Liver (tissue), 3 donors: ENCODE data around the gene BPIFA2.

ENCODE experiments used
- ATF3 ChIP-seq: IDR thresholded peaks from 2 replicates; pipeline ENCODE4 v1.6.1; 2016; ENCODE audit warnings: antibody characterized with exemption
- CTCF ChIP-seq: fragments of 150-350 bp; IDR thresholded peaks from 2 replicates; pipeline ENCODE4 v1.5.1; 2017; ENCODE audit warnings: improper control_type of control experiment, low read depth, low read length; ENCODE audit not compliant: missing input control
- EGR1 ChIP-seq, 2 donors: IDR thresholded peaks; 2 replicates each; pipeline ENCODE4 v1.6.1; 2016 to 2018; ENCODE audit warnings: antibody characterized with exemption in 2 of 2, low read depth in 2 of 2
- FOXA1 ChIP-seq: IDR thresholded peaks from 2 replicates; pipeline ENCODE4 v1.6.1; 2016; ENCODE audit warnings: antibody characterized with exemption
- HNF4G ChIP-seq: IDR thresholded peaks from 2 replicates; pipeline ENCODE4 v1.6.1; 2016; ENCODE audit warnings: antibody characterized with exemption
- JUND ChIP-seq, 2 donors: IDR thresholded peaks; 2 replicates each; pipeline ENCODE4 v1.6.1; 2016; ENCODE audit warnings: antibody characterized with exemption in 2 of 2
- MAX ChIP-seq: IDR thresholded peaks from 2 replicates; pipeline ENCODE4 v1.6.1; 2016; ENCODE audit warnings: antibody characterized with exemption
- RAD21 ChIP-seq, 2 donors: IDR thresholded peaks; 2 replicates each; pipeline ENCODE4 v1.6.1; 2016; ENCODE audit warnings: antibody characterized with exemption in 2 of 2, mild to moderate bottlenecking in 2 of 2
- REST ChIP-seq: IDR thresholded peaks from 2 replicates; pipeline ENCODE4 v1.6.1; 2016; ENCODE audit warnings: antibody characterized with exemption, mild to moderate bottlenecking
- SP1 ChIP-seq: IDR thresholded peaks from 2 replicates; pipeline ENCODE4 v1.6.1; 2018; ENCODE audit warnings: antibody characterized with exemption, mild to moderate bottlenecking
- TAF1 ChIP-seq: conservative IDR thresholded peaks from 2 replicates; pipeline ENCODE4 v1.6.1; 2016; ENCODE audit warnings: antibody characterized with exemption, mild to moderate bottlenecking
- YY1 ChIP-seq: IDR thresholded peaks from 2 replicates; pipeline ENCODE4 v1.6.1; 2016; ENCODE audit warnings: antibody characterized with exemption, mild to moderate bottlenecking
- ZBTB33 ChIP-seq: IDR thresholded peaks from 2 replicates; pipeline ENCODE4 v1.6.1; 2016; ENCODE audit warnings: antibody characterized with exemption
- donor health status: healthy.
- donor health status: healthy.

GRCh38 chr20:33191484-33191883, 23.5 kb downstream of the BPIFA2 start:
- TF ChIP-seq CTCF (no peak), RAD21 (IDR thresholded peaks at IDR 0.05) (peak in 1 of 2 donors; percentile 34), YY1 (peak; percentile 44), MAX (peak; percentile 42), SP1 (peak; percentile 72), FOXA1 (peak; percentile 63), JUND (IDR thresholded peaks at IDR 0.05) (peak in 1 of 2 donors; percentile 26), REST (peak; percentile 61), ZBTB33 (peak; percentile 37), ATF3 (no peak), HNF4G (no peak), TAF1 (no peak), EGR1 (IDR thresholded peaks at IDR 0.05; ENCODE audit: low read depth in 2 of 2) (no peak)
